KOPT-K1 (cell line): Measurements from ENCODE around the gene NEIL1.

Source experiments
- H3K27ac ChIP-seq: fragments of 200-600 bp; sonication (generic); 2 replicates; pipeline ENCODE4 v1.5.1; 2016; ENCODE audit warnings: antibody characterized with exemption, mild to moderate bottlenecking, low read depth, low read length; ENCODE audit not compliant: poor library complexity, severe bottlenecking
- H3K36me3 ChIP-seq: fragments of 200-600 bp; sonication (generic); 2 replicates; pipeline ENCODE4 v1.5.1; 2017; ENCODE audit warnings: antibody characterized with exemption, mild to moderate bottlenecking, low read length, moderate library complexity; ENCODE audit not compliant: insufficient read depth
- H3K9me3 ChIP-seq: fragments of 200-600 bp; sonication (generic); 2 replicates; pipeline ENCODE4 v1.5.1; 2017; ENCODE audit warnings: antibody characterized with exemption, low read length, mild to moderate bottlenecking; ENCODE audit not compliant: insufficient read depth, poor library complexity, severe bottlenecking

Gene NEIL1

GRCh38 chr15:75358771-75359536 lies 12.1 kb downstream of the NEIL1 start:
- H3K9me3 ChIP-seq = no peaks in the 10 kb centered on the region
- H3K36me3 ChIP-seq = peaks cover 51% of the 10 kb centered on the region; the same call in 1 of the 2 replicates
- no peak overlapping the region for H3K27ac ChIP-seq

GRCh38 chr15:75359537-75360250 lies 12.9 kb downstream of the NEIL1 start:
- H3K36me3 ChIP-seq = peaks cover 58% of the 10 kb centered on the region; the same call in 1 of the 2 replicates

GRCh38 chr15:75360391-75360790 lies 13.6 kb downstream of the NEIL1 start:
- Histone ChIP-seq H3K9me3 (no peaks in the 10 kb centered on the region), H3K27ac (no peak overlapping the region), H3K36me3 (peaks cover 61% of the 10 kb centered on the region; the same call in 1 of the 2 replicates)

More at GRCh38 chr15:75359537-75360250, 12.9 kb downstream of the NEIL1 start:
- H3K9me3 ChIP-seq = no peaks in the 10 kb centered on the region
- no peak overlapping the region for H3K27ac ChIP-seq

GRCh38 chr15:75360856-75361255 lies 14.0 kb downstream of the NEIL1 start:
- H3K27ac ChIP-seq = no peak overlapping the region
- H3K9me3 ChIP-seq = no peaks in the 10 kb centered on the region
- H3K36me3 ChIP-seq = peaks cover 64% of the 10 kb centered on the region; the same call in 1 of the 2 replicates

GRCh38 chr15:75361361-75361988 lies 14.6 kb downstream of the NEIL1 start:
- H3K27ac ChIP-seq = no peak overlapping the region
- peaks cover 68% of the 10 kb centered on the region for H3K36me3 ChIP-seq
- no peaks in the 10 kb centered on the region for H3K9me3 ChIP-seq

- Histone ChIP-seq H3K27ac (no peak overlapping the region), H3K36me3 (peaks cover 69% of the 10 kb centered on the region), H3K9me3 (no peaks in the 10 kb centered on the region)
Measured at GRCh38 chr15:75361989-75362641, 15.3 kb downstream of the NEIL1 start.

GRCh38 chr15:75362642-75363249 lies 15.9 kb downstream of the NEIL1 start:
- H3K9me3 ChIP-seq = no peaks in the 10 kb centered on the region
- peaks cover 73% of the 10 kb centered on the region for H3K36me3 ChIP-seq
- H3K27ac ChIP-seq = no peak overlapping the region

- peaks cover 64% of the 10 kb centered on the region for H3K36me3 ChIP-seq
- no peaks in the 10 kb centered on the region for H3K9me3 ChIP-seq
- H3K27ac ChIP-seq = no peak overlapping the region
Measured at GRCh38 chr15:75363786-75364185, 16.9 kb downstream of the NEIL1 start.

- no peaks in the 10 kb centered on the region for H3K9me3 ChIP-seq
- peaks cover 64% of the 10 kb centered on the region for H3K36me3 ChIP-seq
- no peak overlapping the region for H3K27ac ChIP-seq
Measured at GRCh38 chr15:75364881-75365280, 18.0 kb downstream of the NEIL1 start.

- Histone ChIP-seq H3K27ac (no peak overlapping the region), H3K36me3 (peaks cover 70% of the 10 kb centered on the region), H3K9me3 (no peaks in the 10 kb centered on the region)
Measured at GRCh38 chr15:75366163-75366562, 19.3 kb downstream of the NEIL1 start.

GRCh38 chr15:75367006-75367405 lies 20.2 kb downstream of the NEIL1 start:
- no peaks in the 10 kb centered on the region for H3K9me3 ChIP-seq
- peaks cover 71% of the 10 kb centered on the region for H3K36me3 ChIP-seq
- no peak overlapping the region for H3K27ac ChIP-seq

GRCh38 chr15:75367406-75367912 lies 20.6 kb downstream of the NEIL1 start:
- Histone ChIP-seq H3K27ac (peak overlapping the region; percentile 82), H3K9me3 (no peaks in the 10 kb centered on the region), H3K36me3 (peaks cover 71% of the 10 kb centered on the region)

GRCh38 chr15:75367913-75368688 lies 21.3 kb downstream of the NEIL1 start, which contains the start of gene MAN2C1:
Gene MAN2C1, minus strand, starts transcription at chr15:75368607. Its CDS starts 24 bp downstream, at chr15:75368583.
- peak within 1 kb of the TSS; percentile 82 for H3K27ac ChIP-seq
- peaks cover 76% of the 10 kb centered on the region for H3K36me3 ChIP-seq
- no peaks in the 10 kb centered on the region for H3K9me3 ChIP-seq
